ENCODE data around the gene LAMA4. TPM values are rescaled to one million over a fixed set of nuclear protein-coding genes. Genes with fewer than 3 reads are reported as not detected.

The LAMA4 gene
- total and polyA plus RNA-seq, 4 donors, result 2.1 to 6.0 (median 3.5) TPM

- Histone ChIP-seq H3K27me3 (ENCODE audit: control insufficient read depth in 4 of 4, insufficient read depth in 4 of 4, low read length in 3 of 4) (no peaks in the 10 kb centered on the region), H3K9ac (ENCODE audit: low read depth in 1 of 2, low read length in 2 of 2) (no peak overlapping the region), H3K27ac (ENCODE audit: low read depth in 1 of 2, low read length in 2 of 2) (no peak overlapping the region), H3K9me3 (ENCODE audit: control insufficient read depth in 4 of 4, low read length in 3 of 4) (no peaks in the 10 kb centered on the region), H3K36me3 (ENCODE audit: control insufficient read depth in 4 of 4, insufficient read depth in 3 of 4, low read depth in 1 of 4, low read length in 3 of 4) (no peaks in the 10 kb centered on the region), H3K4me3 (ENCODE audit: low read depth in 1 of 3, low read length in 3 of 3) (no peak overlapping the region), H3K4me1 (ENCODE audit: control insufficient read depth in 4 of 4, insufficient read depth in 4 of 4, low read length in 3 of 4) (peaks cover 0 to 18% (median 5%) of the 10 kb centered on the region in 4 donors)
- TF ChIP-seq EGR1 (IDR thresholded peaks at IDR 0.05; ENCODE audit: low read depth in 2 of 2), result no peak
- TF ChIP-seq RXRA (IDR thresholded peaks at IDR 0.05), result no peak
- TF ChIP-seq TAF1 (conservative IDR thresholded peaks at IDR 0.05), result no peak
- TF ChIP-seq GABPA (IDR thresholded peaks at IDR 0.05 in 1 of 2, conservative IDR thresholded peaks at IDR 0.05 in 1 of 2), result no peak
- no peak for TF ChIP-seq RAD21 (IDR thresholded peaks at IDR 0.05)
- TF ChIP-seq MAX (IDR thresholded peaks at IDR 0.05), result no peak
- no peak for TF ChIP-seq HNF4A (conservative IDR thresholded peaks at IDR 0.05)
- TF ChIP-seq FOXA2 (IDR thresholded peaks at IDR 0.05), result no peak
- TF ChIP-seq YY1 (IDR thresholded peaks at IDR 0.05), result no peak
- TF ChIP-seq, protein P1, sequence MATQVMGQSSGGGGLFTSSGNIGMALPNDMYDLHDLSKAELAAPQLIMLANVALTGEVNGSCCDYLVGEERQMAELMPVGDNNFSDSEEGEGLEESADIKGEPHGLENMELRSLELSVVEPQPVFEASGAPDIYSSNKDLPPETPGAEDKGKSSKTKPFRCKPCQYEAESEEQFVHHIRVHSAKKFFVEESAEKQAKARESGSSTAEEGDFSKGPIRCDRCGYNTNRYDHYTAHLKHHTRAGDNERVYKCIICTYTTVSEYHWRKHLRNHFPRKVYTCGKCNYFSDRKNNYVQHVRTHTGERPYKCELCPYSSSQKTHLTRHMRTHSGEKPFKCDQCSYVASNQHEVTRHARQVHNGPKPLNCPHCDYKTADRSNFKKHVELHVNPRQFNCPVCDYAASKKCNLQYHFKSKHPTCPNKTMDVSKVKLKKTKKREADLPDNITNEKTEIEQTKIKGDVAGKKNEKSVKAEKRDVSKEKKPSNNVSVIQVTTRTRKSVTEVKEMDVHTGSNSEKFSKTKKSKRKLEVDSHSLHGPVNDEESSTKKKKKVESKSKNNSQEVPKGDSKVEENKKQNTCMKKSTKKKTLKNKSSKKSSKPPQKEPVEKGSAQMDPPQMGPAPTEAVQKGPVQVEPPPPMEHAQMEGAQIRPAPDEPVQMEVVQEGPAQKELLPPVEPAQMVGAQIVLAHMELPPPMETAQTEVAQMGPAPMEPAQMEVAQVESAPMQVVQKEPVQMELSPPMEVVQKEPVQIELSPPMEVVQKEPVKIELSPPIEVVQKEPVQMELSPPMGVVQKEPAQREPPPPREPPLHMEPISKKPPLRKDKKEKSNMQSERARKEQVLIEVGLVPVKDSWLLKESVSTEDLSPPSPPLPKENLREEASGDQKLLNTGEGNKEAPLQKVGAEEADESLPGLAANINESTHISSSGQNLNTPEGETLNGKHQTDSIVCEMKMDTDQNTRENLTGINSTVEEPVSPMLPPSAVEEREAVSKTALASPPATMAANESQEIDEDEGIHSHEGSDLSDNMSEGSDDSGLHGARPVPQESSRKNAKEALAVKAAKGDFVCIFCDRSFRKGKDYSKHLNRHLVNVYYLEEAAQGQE (IDR thresholded peaks at IDR 0.05), result no peak
- TF ChIP-seq NR2F2 (IDR thresholded peaks at IDR 0.05), result no peak
- TF ChIP-seq SP1 (IDR thresholded peaks at IDR 0.05), result no peak
- no peak for TF ChIP-seq FOXA1 (IDR thresholded peaks at IDR 0.05)
- no peak for TF ChIP-seq CTCF (IDR thresholded peaks at IDR 0.05; ENCODE audit: low read depth, low read length, missing input control)
- TF ChIP-seq, protein P2, sequence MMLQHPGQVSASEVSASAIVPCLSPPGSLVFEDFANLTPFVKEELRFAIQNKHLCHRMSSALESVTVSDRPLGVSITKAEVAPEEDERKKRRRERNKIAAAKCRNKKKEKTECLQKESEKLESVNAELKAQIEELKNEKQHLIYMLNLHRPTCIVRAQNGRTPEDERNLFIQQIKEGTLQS (IDR thresholded peaks at IDR 0.05), result no peak
- WGBS, result 87% methylated on average over 6 of the region's 6 CpGs
- no peak for DNase-seq (ENCODE audit: low spot score)
Measured at GRCh38 chr6:112251171-112251875, 3.0 kb downstream of the LAMA4 start.

DNA sequence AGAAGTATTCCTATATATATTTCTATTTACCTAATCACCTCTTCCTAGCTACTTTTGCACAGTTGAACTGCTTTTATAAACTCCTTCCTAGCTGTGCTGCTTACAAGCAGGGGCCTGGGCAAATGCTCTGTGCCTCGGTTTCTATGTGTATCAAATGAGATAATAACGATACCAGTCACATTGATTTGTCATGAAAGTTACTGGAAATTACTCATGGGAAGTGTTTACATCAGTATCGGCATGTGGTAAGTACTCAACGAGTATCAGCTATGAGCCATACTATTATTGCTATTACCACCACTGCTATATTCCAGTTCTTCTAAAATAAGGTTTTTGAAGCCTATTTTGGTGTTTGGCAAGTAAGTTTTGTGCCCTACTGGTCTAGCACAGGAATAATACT lies 4.9 kb downstream of the LAMA4 start:
- WGBS, result 92% methylated on average over 4 of the region's 4 CpGs
- Histone ChIP-seq H3K9me3 (ENCODE audit: control insufficient read depth in 4 of 4, low read length in 3 of 4) (no peaks in the 10 kb centered on the region), H3K4me3 (ENCODE audit: low read depth in 1 of 3, low read length in 3 of 3) (no peak overlapping the region), H3K27me3 (ENCODE audit: control insufficient read depth in 4 of 4, insufficient read depth in 4 of 4, low read length in 3 of 4) (no peaks in the 10 kb centered on the region), H3K27ac (ENCODE audit: low read depth in 1 of 2, low read length in 2 of 2) (no peak overlapping the region), H3K4me1 (ENCODE audit: control insufficient read depth in 4 of 4, insufficient read depth in 4 of 4, low read length in 3 of 4) (peaks cover 0 to 18% (median 5%) of the 10 kb centered on the region in 4 donors), H3K36me3 (ENCODE audit: control insufficient read depth in 4 of 4, insufficient read depth in 3 of 4, low read depth in 1 of 4, low read length in 3 of 4) (no peaks in the 10 kb centered on the region), H3K9ac (ENCODE audit: low read depth in 1 of 2, low read length in 2 of 2) (no peak overlapping the region)
- no peak for DNase-seq (ENCODE audit: low spot score)
- TF ChIP-seq HNF4G (IDR thresholded peaks at IDR 0.05) (no peak), SP1 (IDR thresholded peaks at IDR 0.05) (no peak), RAD21 (IDR thresholded peaks at IDR 0.05) (no peak), CTCF (IDR thresholded peaks at IDR 0.05; ENCODE audit: low read depth, low read length, missing input control) (no peak), TAF1 (conservative IDR thresholded peaks at IDR 0.05) (no peak)
- TF ChIP-seq, protein P1 (IDR thresholded peaks at IDR 0.05), result no peak

Measured in liver (tissue), 9 donors.